Tongue (tissue), 2 donors: ENCODE results near the gene C16orf87. TPM values are rescaled to one million over a fixed set of nuclear protein-coding genes. Genes with fewer than 3 reads are reported as not detected.

Experiments
- DNase-seq: peaks from one replicate; pipeline ENCODE4 v3.0.0-alpha.2; 2015
- total RNA-seq: library from RNA; depleted of rRNA; stranded (reverse); fragments of >200 nt; gene quantifications from one replicate; pipeline ENCODE4 v1.2.3, GENCODE V29; 2014

Gene C16orf87
- total RNA-seq, 1 donor from 2014 or later = 30.9 TPM

DNA sequence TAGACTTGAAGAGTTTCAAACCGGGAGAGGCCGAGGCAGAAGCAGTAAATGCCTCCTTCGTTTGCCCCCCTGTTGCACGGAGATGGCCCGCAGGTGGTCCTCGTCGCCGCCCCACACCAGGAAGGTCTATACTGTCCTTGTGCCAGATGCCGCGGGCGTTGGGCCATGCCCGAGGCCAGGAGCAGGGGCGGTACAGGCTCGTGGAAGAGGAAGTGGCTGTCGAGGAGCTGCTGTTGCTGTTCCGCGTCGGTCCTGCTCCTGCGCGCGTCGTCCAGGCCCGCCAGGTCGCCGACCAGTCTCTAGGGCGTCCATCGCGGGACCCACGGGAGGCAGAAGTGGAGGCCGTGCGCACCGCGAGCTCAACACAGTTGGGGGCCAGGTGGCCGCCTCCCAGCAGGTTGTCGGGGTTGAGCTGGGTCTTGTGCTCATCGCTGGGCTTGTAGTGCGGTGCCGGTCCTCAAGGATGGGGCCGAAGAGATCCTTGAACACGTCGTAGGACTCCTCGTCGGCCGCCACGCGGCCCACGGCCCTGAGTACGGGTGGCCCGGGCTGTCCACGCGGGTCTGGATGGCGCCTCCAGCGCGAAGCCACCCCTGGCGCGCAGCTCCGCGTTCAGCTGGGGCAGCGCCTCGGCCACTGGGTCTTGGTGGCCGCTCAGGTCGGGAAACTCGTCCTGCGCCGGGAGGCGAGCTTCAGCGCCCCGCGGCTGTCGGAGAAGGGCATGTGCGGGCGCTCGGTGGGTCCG is 13.1 kb upstream of the C16orf87 start:
- DNase-seq = no peak

DNA sequence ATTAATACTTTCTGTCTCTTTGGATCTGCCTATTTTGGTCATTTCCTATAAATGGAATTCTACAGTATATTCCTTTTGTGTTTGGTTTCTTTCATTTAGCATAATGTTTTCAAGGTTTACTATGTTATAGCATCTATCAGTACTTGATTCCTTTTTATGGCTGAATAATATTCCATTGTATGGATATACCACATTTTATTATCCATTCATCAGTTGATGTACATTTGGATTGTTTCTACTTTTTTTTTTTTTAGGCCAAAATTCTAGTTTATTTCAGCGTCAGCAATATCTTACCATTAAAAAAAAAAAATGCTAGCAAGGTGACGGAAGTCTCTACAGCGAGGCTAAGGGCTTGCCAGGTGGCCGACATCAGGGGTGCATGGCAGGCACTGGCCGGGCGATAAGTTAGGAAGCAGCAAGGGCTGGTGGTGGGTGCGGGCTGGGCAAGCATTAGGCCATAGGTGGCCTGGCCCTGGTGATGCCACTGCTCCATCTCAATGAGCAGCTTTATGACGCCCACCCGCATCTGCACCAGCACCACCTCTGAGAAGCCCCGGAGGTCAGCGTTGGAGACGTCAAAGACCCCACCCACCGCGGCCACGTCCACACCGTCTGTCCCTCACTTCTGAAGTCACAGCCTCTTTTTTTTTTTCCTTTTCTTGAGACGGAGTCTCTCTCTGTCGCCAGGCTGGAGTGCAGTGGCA is 11.4 kb upstream of the C16orf87 start:
- no peak for DNase-seq

DNA sequence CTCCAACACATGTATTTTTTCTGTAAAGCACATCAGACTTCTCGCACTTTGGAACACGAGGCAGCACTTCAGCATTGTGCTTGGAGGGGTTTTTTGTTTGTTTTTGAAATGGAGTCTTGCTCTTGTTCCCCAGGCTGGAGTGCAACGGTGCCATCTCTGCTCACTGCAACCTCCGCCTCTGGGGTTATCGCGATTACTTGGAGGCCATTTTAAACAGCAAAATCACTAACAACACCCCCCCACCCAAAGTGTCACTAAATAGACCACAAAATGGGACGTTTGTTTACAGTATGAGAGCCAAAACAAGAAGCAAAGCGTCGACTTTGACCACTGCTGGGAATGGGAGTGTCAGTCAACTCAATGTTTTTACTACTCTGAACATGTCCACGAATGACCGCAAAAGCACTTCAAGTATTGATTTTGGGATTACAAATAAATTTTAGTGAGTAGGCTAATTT is 9.0 kb upstream of the C16orf87 start:
- no peak for DNase-seq

DNA sequence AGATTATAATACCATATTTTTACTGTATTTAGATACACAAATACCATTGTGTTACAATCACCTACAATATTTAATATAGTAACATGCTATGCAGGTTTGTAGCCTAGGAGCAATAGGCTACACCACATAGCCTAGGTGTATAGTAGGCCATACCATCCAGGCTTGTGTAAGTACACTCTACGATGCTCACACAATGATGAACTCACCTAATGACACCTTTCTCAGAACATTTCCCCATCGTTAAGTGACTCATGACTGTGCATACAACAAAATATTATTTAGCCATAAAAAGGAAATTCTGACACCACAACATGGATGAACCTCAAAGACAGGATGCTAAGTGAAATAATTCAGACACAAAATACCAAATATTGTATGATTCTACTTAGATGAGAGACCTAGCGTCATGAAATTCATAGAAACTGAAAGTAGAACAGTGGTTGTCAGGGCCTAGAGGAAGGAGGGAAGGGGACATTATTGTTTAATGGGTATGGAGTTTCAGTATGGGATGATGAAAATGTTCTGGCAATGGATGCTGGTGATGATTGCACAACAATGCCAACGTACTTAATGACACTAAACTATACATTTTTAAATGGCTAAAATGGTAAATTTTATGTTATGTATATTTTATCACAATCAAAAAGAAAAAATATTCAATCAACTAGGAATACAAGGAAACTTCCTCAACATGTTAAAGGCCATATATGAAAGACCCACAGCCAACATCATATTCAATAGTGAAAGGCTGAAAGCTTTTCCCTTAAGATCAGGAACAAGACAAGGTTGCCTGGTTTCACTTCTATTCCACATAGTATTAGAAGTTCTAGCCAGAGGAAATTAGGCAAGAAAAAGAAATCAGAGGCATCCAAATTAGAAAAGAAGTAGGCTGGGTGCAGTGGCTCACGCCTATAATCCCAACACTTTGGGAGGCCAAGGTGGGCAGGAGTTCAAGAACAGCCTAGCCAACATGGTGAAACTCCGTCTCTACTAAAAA is 5.9 kb upstream of the C16orf87 start:
- DNase-seq = no peak

DNA sequence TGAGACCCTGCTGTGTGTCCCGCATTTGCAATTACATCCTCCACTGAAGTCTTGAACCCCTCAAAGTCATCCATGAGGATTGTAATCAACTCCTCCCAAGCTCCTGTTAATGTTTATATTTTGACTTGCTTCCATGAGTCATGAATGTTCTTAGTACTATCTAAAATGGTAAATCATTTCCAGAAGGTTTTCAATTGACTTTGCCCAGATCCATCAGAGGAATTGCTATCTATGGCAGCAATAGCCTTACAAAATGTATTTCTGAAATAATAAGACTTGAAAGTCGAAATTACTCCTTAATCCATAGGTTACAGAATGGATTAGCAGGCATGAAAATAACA is 2.5 kb upstream of the C16orf87 start:
- DNase-seq = no peak

DNA sequence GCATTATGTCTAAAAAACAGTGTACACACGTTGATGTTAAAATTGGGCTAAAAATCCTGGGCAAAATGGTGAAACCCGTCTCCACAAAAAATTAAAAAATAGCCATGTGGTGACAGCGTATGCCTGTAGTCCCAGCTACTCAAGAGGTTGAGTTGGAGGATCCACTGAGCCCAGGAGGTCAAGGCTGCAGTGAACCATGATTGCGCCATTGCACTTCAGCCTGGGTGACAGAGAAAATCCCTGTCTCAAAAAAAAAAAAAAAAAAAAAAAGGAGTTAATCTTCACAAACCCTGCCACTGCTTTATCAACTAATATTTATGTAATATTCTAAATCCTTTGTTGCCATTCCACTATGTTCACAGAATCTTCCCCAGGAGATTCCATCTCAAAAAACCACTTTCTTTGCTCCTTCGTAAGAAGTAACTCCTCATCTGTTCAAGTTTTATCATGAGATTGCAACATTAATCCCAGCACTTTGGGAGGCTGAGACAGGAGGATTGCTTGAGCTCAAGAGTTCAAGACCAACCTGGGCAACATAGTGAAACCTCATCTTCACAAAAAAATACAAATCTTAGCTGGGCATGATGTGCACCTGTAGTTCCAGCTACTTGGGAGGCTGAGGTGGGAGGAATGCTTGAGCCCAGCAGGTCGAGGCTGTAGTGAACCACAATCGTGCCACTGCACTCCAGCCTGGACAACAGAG is 1.9 kb upstream of the C16orf87 start:
- DNase-seq = no peak

DNA sequence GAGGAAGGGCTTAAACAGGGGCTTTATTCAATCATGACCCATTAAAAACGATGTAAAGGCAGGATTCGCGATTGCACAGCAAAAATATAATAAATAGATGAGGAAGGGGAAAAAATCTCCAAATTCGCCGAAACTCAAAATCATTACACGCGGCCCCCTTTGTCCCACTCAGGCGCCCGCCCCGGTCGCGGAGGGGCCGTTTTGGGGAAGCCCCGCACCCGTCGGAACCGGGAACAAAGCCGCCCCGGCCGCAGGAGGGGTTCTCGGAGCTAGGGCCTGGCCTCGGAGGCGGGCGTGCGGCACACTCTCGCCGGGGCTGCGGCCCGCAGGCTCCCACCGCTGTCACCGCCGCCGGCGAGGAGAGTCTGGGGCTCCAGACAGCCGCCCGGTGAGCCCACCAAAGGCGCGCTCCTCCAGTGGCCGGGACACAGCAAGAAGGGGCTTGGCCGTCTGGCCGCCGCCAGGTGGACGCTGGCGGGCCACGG is 521 bp downstream of the C16orf87 start:
- DNase-seq = peak; percentile 61

DNA sequence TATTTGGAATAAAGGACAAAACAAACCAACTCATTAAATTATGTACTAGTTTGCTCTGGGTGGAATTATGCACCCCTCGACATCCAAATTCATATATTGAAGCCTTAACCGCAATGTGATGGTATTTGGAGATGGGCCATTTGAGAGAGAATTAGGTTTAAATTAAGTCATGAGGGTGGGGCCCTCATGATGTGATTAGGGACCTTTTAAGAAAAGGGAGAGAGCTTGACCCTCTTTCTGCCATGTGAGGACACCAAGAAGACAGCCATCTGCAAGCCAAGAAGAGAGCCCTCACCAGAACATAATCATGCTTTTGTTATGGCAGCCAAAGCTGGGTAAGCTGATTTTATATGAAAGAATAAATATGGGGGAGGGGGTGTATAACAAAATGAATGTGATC is 2.0 kb downstream of the C16orf87 start:
- DNase-seq = no peak

DNA sequence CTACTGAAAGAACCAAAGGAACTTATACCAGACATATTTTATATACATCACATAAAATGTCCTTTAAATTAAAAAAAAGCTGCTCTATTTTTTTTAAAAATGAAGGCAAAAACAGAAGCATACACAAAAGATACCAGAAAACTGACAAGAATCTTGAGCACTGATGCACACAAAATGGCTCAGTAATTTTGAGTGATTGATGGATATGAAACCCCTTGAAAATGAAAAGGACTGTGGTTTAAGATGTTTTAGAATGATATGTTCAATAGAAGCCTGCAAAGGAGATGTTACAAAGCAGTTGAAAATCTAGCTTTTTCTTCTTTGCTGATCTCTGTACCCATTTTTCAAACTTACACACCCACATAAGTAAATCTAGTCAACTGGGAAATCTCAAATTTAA is 2.7 kb downstream of the C16orf87 start:
- no peak for DNase-seq

DNA sequence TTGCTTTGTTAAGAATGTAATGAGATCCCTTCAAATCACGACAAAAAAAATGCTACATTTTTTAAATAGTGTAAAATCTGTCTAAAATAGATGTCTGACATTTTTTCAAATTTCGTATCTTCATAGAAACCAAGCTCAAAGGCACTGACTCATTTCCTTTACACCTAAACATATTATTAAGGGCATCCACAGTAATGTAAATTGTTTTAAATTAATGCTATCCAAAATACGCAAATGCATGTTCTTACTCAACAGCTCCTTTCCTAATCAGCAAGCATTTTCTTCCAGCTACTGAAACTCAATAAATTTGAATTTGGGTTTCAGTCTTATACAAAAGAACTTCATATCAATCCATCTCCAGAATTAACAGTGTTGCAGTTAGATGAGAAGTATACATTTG is 4.3 kb downstream of the C16orf87 start:
- no peak for DNase-seq

DNA sequence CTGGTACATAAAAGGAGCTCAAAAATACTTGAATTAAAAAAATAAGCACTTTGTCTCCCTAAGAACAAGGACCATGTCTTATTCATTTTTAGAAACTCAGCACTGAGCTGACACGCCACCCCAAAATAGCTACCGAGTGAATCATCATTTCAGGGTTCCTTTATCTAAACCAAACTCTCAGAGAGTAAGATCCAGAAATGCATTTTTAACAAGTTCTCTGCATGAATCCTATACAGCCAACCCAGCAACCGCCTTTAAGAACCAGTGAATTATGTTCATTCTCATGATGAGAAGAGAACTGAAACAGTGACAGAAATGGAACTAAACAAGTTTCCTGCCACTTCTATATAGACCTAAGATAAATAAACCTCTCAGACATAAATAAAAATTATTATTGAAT is 8.7 kb downstream of the C16orf87 start:
- no peak for DNase-seq

DNA sequence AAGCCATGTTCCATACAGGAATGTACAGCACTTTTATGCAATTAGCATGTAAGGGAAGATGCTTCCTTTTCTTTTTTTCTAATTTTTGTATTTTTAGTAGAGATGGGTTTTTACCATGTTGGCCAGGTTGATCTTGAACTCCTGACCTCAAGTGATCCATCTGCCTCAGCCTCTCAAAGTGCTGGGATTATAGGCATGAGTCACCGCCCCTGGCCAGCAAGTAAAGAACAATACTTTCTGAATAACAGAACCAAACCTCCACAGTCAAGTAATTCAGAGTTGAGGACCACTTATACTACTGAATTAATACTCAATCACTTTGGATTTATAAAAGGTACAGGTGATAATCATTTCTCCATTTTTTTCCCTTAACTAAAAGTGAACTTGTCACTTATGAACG is 13.0 kb downstream of the C16orf87 start:
- DNase-seq = no peak

DNA sequence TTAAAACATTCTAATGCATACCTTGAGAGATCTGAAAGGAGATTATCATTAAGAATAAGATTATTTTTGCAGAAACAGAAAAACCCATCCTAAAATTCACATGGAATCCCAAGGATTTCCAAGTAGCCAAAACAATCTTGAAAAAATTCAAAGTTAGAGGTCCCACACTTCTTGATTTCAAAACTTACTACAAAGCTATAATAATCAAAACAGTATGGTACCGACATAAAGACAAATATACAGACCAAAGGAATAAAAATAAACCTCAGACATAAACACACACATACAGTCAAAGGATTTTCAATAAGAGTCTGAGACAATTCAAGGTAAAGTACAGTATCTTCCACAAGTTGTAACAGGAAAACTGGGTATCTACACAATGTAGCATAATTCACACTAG is 16.2 kb downstream of the C16orf87 start:
- no peak for DNase-seq

DNA sequence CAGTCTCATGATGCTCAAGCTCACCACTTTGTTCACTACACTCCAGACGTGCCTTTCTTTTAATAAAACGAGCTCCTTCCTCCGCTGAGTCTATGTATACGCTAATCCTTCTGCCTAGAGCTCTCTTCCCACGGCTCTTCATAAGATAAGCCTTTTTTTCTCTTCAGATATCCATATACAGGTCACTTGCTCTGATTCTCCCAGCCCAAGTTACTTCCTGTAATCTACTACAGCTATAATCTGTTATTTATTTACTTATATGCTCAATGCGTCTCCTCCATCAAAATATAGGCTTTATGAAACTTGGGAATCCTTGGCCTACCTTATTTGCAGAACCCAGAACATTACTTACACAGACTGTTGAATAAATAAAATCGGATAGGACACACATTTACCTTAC is 17.4 kb downstream of the C16orf87 start:
- no peak for DNase-seq

DNA sequence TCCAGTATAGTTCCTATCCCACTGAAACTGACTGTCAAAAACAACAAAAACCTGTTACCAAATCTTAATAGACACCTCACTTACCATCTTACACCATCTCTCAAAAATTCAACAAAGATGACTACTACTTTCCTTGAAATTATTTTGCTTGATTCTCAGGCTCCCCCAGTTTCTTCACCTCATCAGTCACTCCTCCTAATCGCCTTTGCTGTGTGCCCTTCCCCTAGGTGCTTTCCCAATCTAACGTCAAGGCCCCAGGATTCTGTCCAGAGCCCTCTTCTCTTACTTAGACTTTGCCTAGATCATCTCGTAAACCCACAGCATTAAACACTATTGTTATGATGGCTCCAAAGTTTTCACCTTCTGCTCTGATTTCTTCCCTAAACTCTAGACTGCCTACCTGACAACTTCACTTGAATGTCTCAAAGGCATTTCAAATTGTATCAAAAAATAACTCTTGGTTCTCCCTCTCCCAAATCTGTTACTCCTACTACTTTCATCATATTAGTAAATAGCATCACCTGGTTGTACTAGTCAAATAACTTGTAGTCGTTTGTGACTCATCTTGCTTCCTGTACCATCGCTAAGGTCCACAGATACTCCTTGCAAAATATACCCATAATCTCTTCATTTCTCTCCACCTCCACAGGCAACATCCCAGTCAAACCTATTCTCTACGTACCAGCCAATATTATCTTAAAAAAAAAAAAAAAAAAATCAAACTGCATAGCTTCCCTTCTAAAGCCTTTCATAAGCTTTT is 18.0 kb downstream of the C16orf87 start:
- DNase-seq = no peak

DNA sequence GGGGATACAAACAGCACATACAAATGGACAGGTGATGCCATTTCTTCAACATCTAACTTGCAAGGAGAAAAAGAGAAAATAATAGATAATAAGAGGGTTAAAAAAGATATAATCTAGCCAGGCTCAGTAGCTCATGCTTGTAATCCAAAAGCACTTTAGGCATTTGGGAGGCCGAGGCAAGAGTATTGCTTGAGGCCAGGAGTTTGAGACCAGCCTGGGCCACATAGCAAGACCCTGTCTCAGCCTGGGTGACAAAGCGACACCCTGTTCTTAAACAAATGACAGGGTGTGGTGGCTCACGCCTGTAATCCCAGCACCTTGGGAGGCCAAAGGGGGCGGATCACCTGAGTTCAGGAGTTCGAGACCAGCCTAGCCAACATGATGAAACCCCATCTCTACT is 19.3 kb downstream of the C16orf87 start:
- no peak for DNase-seq

DNA sequence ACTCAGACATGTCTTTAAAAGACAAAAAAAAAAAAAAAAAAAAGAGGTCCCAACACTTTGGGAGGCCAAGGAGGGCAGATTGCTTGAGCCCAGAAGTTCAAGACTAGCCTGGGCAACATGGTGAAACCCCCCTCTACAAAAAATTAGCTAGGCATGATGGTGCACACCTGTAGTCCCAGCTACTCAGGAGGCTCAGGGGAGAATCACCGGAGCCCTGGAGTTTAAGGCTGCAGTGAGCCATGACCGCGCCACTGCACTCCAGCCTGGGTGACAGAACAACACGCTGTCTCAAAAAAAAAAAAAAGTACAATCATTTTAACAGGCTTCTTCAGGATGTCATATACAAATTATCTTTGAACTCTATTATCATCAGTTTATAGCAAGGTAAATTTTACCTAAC is 22.0 kb downstream of the C16orf87 start:
- no peak for DNase-seq

DNA sequence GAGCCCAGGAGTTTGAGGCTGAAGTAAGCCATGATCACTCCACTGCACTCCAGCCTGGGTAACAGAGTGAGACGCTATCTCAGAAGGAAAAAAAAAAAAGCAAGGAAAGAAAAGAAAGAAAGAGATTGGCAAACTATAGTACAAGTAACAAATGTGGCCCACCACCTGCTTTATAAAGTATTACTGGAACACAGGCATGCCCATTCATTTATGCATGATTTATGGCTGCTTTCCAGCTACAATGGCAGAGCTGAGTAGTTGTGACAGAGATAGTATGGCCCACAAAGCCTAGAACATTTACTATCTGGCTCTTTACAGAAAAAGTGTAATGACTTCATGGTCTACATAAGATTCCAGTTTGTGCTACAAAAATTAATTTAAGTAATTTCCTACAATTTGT is 23.6 kb downstream of the C16orf87 start:
- peak; percentile 56 for DNase-seq

DNA sequence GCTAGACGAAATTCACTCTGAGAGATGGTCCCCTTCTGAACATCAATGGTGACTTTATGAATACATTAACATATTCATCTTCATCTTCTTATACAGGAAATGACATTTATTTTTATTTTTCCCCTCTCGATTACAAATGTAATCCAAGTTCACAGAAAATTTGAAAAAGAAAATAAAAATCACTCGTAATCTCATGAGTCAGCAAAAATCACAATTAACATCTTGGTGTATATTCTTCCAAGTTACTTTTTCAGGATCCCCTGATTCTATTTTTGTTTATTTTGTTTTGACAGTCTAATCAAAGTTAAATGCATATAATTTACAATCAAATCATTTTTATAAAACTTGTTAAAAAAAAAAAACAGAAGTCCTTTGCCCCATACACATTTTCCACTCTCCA is 27.6 kb downstream of the C16orf87 start:
- no peak for DNase-seq

DNA sequence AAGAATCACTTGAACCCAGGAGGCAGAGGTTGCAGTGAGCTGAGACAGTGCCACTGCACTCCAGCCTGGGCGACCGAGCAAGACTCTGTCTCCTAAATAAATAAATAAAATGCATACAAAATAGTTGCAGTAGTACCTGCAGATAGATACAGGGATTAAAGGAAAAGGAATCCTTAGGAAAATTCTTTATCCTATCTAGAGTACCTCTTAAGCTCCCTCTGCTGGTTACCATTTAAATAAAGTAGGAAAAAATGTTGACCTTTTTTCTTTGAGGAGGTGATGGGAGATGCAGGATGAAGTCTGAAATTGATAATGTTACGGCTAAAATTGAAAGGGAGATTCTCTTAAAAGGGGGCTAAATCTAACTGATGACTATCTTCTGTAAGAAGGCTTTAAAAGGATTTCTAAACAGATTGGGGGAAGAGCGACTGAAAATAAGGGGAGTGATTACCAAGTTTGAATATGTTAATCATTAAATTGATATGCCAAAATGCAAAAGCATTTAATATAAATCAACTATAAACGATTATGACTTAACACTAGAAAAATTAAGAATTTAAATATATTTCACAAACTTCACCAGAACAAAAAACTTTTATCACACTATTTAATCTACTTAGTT is 29.4 kb downstream of the C16orf87 start:
- DNase-seq = peak; percentile 21

DNA sequence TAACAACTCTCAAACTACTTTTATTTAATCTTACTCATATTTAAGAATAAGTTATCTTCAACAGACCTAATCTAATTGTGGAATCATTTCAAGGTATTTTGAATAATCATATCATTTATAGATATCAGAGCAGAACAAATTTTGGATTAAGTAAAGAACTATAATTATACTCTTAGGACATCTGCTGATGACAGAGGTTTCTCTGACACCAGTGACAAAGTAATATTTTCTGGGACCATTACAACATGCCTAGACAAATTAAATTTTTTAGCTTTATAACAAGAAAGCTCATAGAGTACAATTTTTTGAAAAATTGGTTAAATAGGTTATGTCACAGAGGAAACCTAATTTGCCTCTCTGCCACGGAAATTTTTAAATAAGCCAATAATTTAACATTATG is 30.5 kb downstream of the C16orf87 start:
- no peak for DNase-seq
